Neural crest cell (in vitro differentiated cells): ENCODE measurements around the gene PEX3. TPM values are rescaled to one million over a fixed set of nuclear protein-coding genes. Genes with fewer than 3 reads are reported as not detected.

Source experiments
- DNase-seq: peaks from one replicate; pipeline ENCODE4 v3.0.0; 2021; ENCODE audit warnings: low read depth, mixed read lengths, low spot score
- H3K27ac Mint-ChIP-seq: one replicate; pipeline ENCODE4 v1.8.0; 2021; ENCODE audit warnings: mild to moderate bottlenecking, mixed read lengths; ENCODE audit not compliant: unreplicated experiment
- H3K27me3 Mint-ChIP-seq: 2 replicates; pipeline ENCODE4 v1.8.0; 2021; ENCODE audit warnings: low read depth, mild to moderate bottlenecking, mixed read lengths
- H3K36me3 Mint-ChIP-seq: 2 replicates; pipeline ENCODE4 v1.8.0; 2021; ENCODE audit warnings: low read depth, mild to moderate bottlenecking, mixed read lengths
- H3K4me1 Mint-ChIP-seq: 2 replicates; pipeline ENCODE4 v1.8.0; 2021; ENCODE audit warnings: mixed read lengths
- H3K4me3 Mint-ChIP-seq: one replicate; pipeline ENCODE4 v1.8.0; 2021; ENCODE audit warnings: mild to moderate bottlenecking, mixed read lengths
- H3K9me3 Mint-ChIP-seq: 2 replicates; pipeline ENCODE4 v1.8.0; 2021; ENCODE audit warnings: mixed read lengths
- CTCF ChIP-seq: fragments of 200-600 bp; sonication (generic); conservative IDR thresholded peaks from 2 replicates; pipeline ENCODE4 v1.5.0; 2021; ENCODE audit warnings: antibody characterized with exemption, mild to moderate bottlenecking
- total RNA-seq: library from RNA; stranded (reverse); gene quantifications from 2 replicates; pipeline ENCODE4 v1.2.1, GENCODE V29; 2021

Gene PEX3
- total RNA-seq, 1 donor from 2014 or later = 12.6 TPM

GRCh38 chr6:143485967-143486366 lies 35.4 kb downstream of the PEX3 start:
- H3K9me3 Mint-ChIP-seq = no peaks in the 10 kb centered on the region
- H3K4me1 Mint-ChIP-seq = no peaks in the 10 kb centered on the region
- no peak overlapping the region for H3K27ac Mint-ChIP-seq
- no peak for DNase-seq
- H3K27me3 Mint-ChIP-seq = no peaks in the 10 kb centered on the region
- TF ChIP-seq CTCF = no peak
- no peak overlapping the region for H3K4me3 Mint-ChIP-seq
- H3K36me3 Mint-ChIP-seq = no peaks in the 10 kb centered on the region

- no peak for DNase-seq
- no peak overlapping the region for H3K27ac Mint-ChIP-seq
- H3K27me3 Mint-ChIP-seq = no peaks in the 10 kb centered on the region
- no peaks in the 10 kb centered on the region for H3K4me1 Mint-ChIP-seq
- H3K4me3 Mint-ChIP-seq = no peak overlapping the region
- no peaks in the 10 kb centered on the region for H3K9me3 Mint-ChIP-seq
- H3K36me3 Mint-ChIP-seq = no peaks in the 10 kb centered on the region
- no peak for TF ChIP-seq CTCF
Measured at GRCh38 chr6:143486752-143487151, 36.1 kb downstream of the PEX3 start.

GRCh38 chr6:143490244-143490643 lies 39.6 kb downstream of the PEX3 start:
- H3K9me3 Mint-ChIP-seq = no peaks in the 10 kb centered on the region
- H3K27me3 Mint-ChIP-seq = no peaks in the 10 kb centered on the region
- no peak for TF ChIP-seq CTCF
- H3K36me3 Mint-ChIP-seq = no peaks in the 10 kb centered on the region
- H3K4me1 Mint-ChIP-seq = no peaks in the 10 kb centered on the region
- H3K27ac Mint-ChIP-seq = no peak overlapping the region
- DNase-seq = no peak
- no peak overlapping the region for H3K4me3 Mint-ChIP-seq

- H3K36me3 Mint-ChIP-seq = no peaks in the 10 kb centered on the region
- H3K4me3 Mint-ChIP-seq = no peak overlapping the region
- no peak for DNase-seq
- no peak overlapping the region for H3K27ac Mint-ChIP-seq
- H3K4me1 Mint-ChIP-seq = no peaks in the 10 kb centered on the region
- no peaks in the 10 kb centered on the region for H3K27me3 Mint-ChIP-seq
- no peaks in the 10 kb centered on the region for H3K9me3 Mint-ChIP-seq
- TF ChIP-seq CTCF = no peak
Measured at GRCh38 chr6:143490775-143491174, 40.2 kb downstream of the PEX3 start.

GRCh38 chr6:143496974-143497373 lies 46.4 kb downstream of the PEX3 start:
- no peak overlapping the region for H3K4me3 Mint-ChIP-seq
- no peak for TF ChIP-seq CTCF
- peaks cover 27% of the 10 kb centered on the region for H3K36me3 Mint-ChIP-seq
- no peaks in the 10 kb centered on the region for H3K9me3 Mint-ChIP-seq
- H3K27ac Mint-ChIP-seq = no peak overlapping the region
- no peaks in the 10 kb centered on the region for H3K27me3 Mint-ChIP-seq
- no peaks in the 10 kb centered on the region for H3K4me1 Mint-ChIP-seq
- DNase-seq = no peak

- Mint-ChIP-seq H3K27me3 (no peaks in the 10 kb centered on the region), H3K27ac (no peak overlapping the region), H3K36me3 (peaks cover 27% of the 10 kb centered on the region), H3K4me3 (no peak overlapping the region), H3K4me1 (no peaks in the 10 kb centered on the region), H3K9me3 (no peaks in the 10 kb centered on the region)
- DNase-seq = no peak
- no peak for TF ChIP-seq CTCF
Measured at GRCh38 chr6:143498428-143498827, 47.8 kb downstream of the PEX3 start.
